HepG2 (cell line): Measurements from ENCODE around the gene IQCN. TPM values are rescaled to one million over a fixed set of nuclear protein-coding genes. Genes with fewer than 3 reads are reported as not detected.

Experiments
- CAMTA2 ChIP-seq: sonication (generic); formaldehyde crosslinking; IDR thresholded peaks from 2 replicates; pipeline ENCODE4 v1.4.0; 2020; ENCODE audit warnings: mild to moderate bottlenecking, missing genetic modification reagents, borderline replicate concordance
- CEBPB ChIP-seq: IDR thresholded peaks from 2 replicates; pipeline ENCODE4 v1.6.1; 2011; ENCODE audit warnings: low read depth, low read length, improper control_type of control experiment, borderline replicate concordance
- EEA1 ChIP-seq: sonication (generic); formaldehyde crosslinking; IDR thresholded peaks from 2 replicates; pipeline ENCODE4 v1.5.1; 2020; ENCODE audit warnings: mild to moderate bottlenecking, missing genetic modification reagents, borderline replicate concordance
- GABPB1 ChIP-seq: IDR thresholded peaks from 2 replicates; pipeline ENCODE4 v1.6.1; 2016; ENCODE audit warnings: mild to moderate bottlenecking, missing genetic modification reagents, moderate library complexity, missing compliant biosample characterization
- MEIS1 ChIP-seq: sonication (generic); formaldehyde crosslinking; IDR thresholded peaks from 2 replicates; pipeline ENCODE4 v1.9.0; 2021; ENCODE audit warnings: mild to moderate bottlenecking, missing genetic modification reagents, moderate library complexity, borderline replicate concordance
- MYC ChIP-seq: sonication (generic); formaldehyde crosslinking; IDR thresholded peaks from 2 replicates; pipeline ENCODE4 v1.9.0; 2021; ENCODE audit warnings: missing genetic modification reagents, borderline replicate concordance
- RBAK ChIP-seq: sonication (generic); formaldehyde crosslinking; IDR thresholded peaks from 2 replicates; pipeline ENCODE4 v1.5.1; 2020; ENCODE audit warnings: mild to moderate bottlenecking, missing genetic modification reagents
- RFX1 ChIP-seq: fragments of 450-650 bp; IDR thresholded peaks from 2 replicates; pipeline ENCODE4 v1.6.1; 2017
- SALL2 ChIP-seq: sonication (generic); formaldehyde crosslinking; IDR thresholded peaks from 2 replicates; pipeline ENCODE4 v1.8.1; 2023; ENCODE audit warnings: mild to moderate bottlenecking, missing genetic modification reagents, inconsistent platforms
- ZNF124 ChIP-seq: sonication (generic); formaldehyde crosslinking; IDR thresholded peaks from 2 replicates; pipeline ENCODE4 v1.4.0; 2020; ENCODE audit warnings: missing genetic modification reagents
- ZNF136 ChIP-seq: sonication (generic); formaldehyde crosslinking; IDR thresholded peaks from 2 replicates; pipeline ENCODE4 v1.8.1; 2022; ENCODE audit warnings: low read depth, mild to moderate bottlenecking, moderate library complexity, missing genetic modification reagents
- ZNF205 ChIP-seq: IDR thresholded peaks from 2 replicates; pipeline ENCODE4 v1.6.1; 2018; ENCODE audit warnings: missing biosample characterization, missing genetic modification reagents
- ZNF556 ChIP-seq: sonication (generic); formaldehyde crosslinking; IDR thresholded peaks from 2 replicates; pipeline ENCODE4 v1.4.0; 2020; ENCODE audit warnings: mild to moderate bottlenecking, missing genetic modification reagents, borderline replicate concordance
- ZNF761 ChIP-seq: sonication (generic); formaldehyde crosslinking; conservative IDR thresholded peaks from 2 replicates; pipeline ENCODE4 v1.4.0; 2020; ENCODE audit warnings: mild to moderate bottlenecking, missing genetic modification reagents
- ZNF841 ChIP-seq: sonication (generic); formaldehyde crosslinking; IDR thresholded peaks from 2 replicates; pipeline ENCODE4 v1.8.1; 2023; ENCODE audit warnings: missing genetic modification reagents, borderline replicate concordance
- polyA plus RNA-seq, 8 experiments: library from polyadenylated mRNA; depleted of rRNA in 3 of 8; stranded (reverse) in 7 of 8; unstranded in 1 of 8; fragments of >200 nt; fragmentation: Illumina TruSeq in 4 of 8; extraction: Trizol in 4 of 8; gene quantifications; 2 replicates each; pipeline versions ENCODE4 v1.2.1 to v1.2.3, GENCODE V29; 2011 to 2016; ENCODE audit warnings: low read depth in 4 of 8, missing spikeins in 1 of 8, mixed read lengths in 1 of 8; ENCODE audit not compliant: insufficient read depth in 1 of 8
- total RNA-seq, 5 experiments: library from RNA; depleted of rRNA; stranded (reverse); fragments of >200 nt; fragmentation: Illumina TruSeq; extraction: Trizol; gene quantifications; 2 replicates each; pipeline ENCODE4 v1.2.3, GENCODE V29; 2016; ENCODE audit warnings: low read depth in 1 of 5
- TF ChIP-seq, protein P1 (sequence below): sonication (generic); formaldehyde crosslinking; IDR thresholded peaks from 2 replicates; pipeline ENCODE4 v1.5.1; 2020; ENCODE audit warnings: mild to moderate bottlenecking, missing genetic modification reagents, moderate library complexity
- TF ChIP-seq, protein P2 (sequence below): sonication (generic); formaldehyde crosslinking; IDR thresholded peaks from 2 replicates; pipeline ENCODE4 v1.4.0; 2020; ENCODE audit warnings: missing genetic modification reagents
- TF ChIP-seq, protein P3 (sequence below): sonication (generic); formaldehyde crosslinking; IDR thresholded peaks from 2 replicates; pipeline ENCODE4 v1.5.1; 2020; ENCODE audit warnings: missing genetic modification reagents, mild to moderate bottlenecking, borderline replicate concordance
- TF ChIP-seq, protein P4 (sequence below): sonication (generic); formaldehyde crosslinking; conservative IDR thresholded peaks from 2 replicates; pipeline ENCODE4 v1.8.0; 2022; ENCODE audit warnings: low read depth, missing genetic modification reagents

IQCN gene
- total and polyA plus RNA-seq, 2 of the 13 experiments (the other 11 are each of a cell fraction or from before 2014, with no cell fraction given): 0.04 to 0.18 TPM

DNA sequence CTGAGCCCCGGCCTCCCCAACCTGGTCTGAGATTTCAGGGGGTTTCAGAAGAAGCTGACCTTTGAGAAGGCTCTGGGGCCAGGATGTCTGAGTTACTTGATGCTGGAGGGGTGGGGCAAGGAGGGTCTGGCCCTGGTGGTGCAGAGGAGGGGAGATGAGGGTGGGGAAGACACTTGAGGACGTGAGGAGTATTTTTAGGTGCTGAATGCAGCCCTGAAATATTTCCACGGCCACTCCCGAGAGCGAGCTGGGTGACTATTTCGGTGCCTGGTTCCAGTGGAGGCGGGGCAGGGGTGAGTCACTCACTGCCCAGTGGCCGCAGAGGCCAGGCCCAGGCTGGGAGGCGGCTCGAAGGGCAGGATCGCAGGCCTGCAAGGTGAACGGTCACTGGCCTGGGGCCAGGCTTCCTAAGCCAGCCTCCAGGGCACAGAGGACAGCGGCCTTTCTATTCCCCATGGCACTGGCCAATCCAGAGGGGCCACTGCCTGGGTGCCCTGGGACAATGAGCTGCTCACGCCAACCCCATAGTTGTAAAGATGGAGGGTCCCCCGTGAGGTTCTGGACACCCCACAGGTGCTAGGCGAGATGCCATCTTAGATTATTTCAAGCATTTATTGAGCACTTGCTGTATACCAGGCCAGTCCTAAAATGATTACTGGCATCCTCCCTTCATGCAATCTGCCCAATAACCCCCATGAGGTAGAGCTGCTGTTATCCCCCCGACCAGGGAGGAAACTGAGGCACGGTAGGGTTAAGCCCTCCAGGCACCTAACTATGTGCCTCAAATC, 26.9 kb upstream of the IQCN start (continued):
- TF ChIP-seq EEA1 (CRISPR knock-in tag) (no peak), RFX1 (no peak), ZNF556 (no peak), CAMTA2 (CRISPR knock-in tag) (no peak), ZNF205 (CRISPR knock-in tag) (0 out of 2 replicates have a peak, but pooled peaks have one; percentile 26), ZNF124 (CRISPR knock-in tag) (no peak), ZNF761 (CRISPR knock-in tag) (no peak), SALL2 (CRISPR knock-in tag) (no peak), GABPB1 (CRISPR knock-in tag) (peak; percentile 56; the same call in 1 of the 2 replicates), CEBPB (no peak), ZNF841 (CRISPR knock-in tag) (no peak), MYC (CRISPR knock-in tag) (peak; percentile 40; the same call in 1 of the 2 replicates), ZNF136 (no peak), RBAK (CRISPR knock-in tag) (no peak), MEIS1 (CRISPR knock-in tag) (no peak)
- TF ChIP-seq, protein P1, sequence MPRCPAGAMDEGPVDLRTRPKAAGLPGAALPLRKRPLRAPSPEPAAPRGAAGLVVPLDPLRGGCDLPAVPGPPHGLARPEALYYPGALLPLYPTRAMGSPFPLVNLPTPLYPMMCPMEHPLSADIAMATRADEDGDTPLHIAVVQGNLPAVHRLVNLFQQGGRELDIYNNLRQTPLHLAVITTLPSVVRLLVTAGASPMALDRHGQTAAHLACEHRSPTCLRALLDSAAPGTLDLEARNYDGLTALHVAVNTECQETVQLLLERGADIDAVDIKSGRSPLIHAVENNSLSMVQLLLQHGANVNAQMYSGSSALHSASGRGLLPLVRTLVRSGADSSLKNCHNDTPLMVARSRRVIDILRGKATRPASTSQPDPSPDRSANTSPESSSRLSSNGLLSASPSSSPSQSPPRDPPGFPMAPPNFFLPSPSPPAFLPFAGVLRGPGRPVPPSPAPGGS (CRISPR knock-in tag): no peak; the same call in 1 of the 2 replicates
- TF ChIP-seq, protein P2, sequence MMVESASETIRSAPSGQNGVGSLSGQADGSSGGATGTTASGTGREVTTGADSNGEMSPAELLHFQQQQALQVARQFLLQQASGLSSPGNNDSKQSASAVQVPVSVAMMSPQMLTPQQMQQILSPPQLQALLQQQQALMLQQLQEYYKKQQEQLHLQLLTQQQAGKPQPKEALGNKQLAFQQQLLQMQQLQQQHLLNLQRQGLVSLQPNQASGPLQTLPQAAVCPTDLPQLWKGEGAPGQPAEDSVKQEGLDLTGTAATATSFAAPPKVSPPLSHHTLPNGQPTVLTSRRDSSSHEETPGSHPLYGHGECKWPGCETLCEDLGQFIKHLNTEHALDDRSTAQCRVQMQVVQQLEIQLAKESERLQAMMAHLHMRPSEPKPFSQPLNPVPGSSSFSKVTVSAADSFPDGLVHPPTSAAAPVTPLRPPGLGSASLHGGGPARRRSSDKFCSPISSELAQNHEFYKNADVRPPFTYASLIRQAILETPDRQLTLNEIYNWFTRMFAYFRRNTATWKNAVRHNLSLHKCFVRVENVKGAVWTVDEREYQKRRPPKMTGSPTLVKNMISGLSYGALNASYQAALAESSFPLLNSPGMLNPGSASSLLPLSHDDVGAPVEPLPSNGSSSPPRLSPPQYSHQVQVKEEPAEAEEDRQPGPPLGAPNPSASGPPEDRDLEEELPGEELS (CRISPR knock-in tag): no peak
- TF ChIP-seq, protein P3, sequence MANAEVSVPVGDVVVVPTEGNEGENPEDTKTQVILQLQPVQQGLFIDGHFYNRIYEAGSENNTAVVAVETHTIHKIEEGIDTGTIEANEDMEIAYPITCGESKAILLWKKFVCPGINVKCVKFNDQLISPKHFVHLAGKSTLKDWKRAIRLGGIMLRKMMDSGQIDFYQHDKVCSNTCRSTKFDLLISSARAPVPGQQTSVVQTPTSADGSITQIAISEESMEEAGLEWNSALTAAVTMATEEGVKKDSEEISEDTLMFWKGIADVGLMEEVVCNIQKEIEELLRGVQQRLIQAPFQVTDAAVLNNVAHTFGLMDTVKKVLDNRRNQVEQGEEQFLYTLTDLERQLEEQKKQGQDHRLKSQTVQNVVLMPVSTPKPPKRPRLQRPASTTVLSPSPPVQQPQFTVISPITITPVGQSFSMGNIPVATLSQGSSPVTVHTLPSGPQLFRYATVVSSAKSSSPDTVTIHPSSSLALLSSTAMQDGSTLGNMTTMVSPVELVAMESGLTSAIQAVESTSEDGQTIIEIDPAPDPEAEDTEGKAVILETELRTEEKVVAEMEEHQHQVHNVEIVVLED: no peak
- TF ChIP-seq, protein P4, sequence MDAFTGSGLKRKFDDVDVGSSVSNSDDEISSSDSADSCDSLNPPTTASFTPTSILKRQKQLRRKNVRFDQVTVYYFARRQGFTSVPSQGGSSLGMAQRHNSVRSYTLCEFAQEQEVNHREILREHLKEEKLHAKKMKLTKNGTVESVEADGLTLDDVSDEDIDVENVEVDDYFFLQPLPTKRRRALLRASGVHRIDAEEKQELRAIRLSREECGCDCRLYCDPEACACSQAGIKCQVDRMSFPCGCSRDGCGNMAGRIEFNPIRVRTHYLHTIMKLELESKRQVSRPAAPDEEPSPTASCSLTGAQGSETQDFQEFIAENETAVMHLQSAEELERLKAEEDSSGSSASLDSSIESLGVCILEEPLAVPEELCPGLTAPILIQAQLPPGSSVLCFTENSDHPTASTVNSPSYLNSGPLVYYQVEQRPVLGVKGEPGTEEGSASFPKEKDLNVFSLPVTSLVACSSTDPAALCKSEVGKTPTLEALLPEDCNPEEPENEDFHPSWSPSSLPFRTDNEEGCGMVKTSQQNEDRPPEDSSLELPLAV (CRISPR knock-in tag): no peak
